IPS-20b (cell line): ENCODE data around the gene CALCOCO1.
A peak's percentile ranks its signal among the peaks of the same experiment; 100 is the strongest.

Experiments
- H3K27ac ChIP-seq: one replicate; pipeline ENCODE4 v1.5.1; 2013; ENCODE audit warnings: low read length
- H3K27me3 ChIP-seq: 2 replicates; pipeline ENCODE4 v1.6.1; 2013; ENCODE audit warnings: mild to moderate bottlenecking, low read length, inconsistent platforms; ENCODE audit not compliant: insufficient read depth
- H3K36me3 ChIP-seq: 2 replicates; pipeline ENCODE4 v1.6.1; 2013; ENCODE audit warnings: low read depth, mild to moderate bottlenecking, inconsistent platforms, low read length, moderate library complexity; ENCODE audit not compliant: insufficient read depth
- H3K4me1 ChIP-seq: 2 replicates; pipeline ENCODE4 v1.6.1; 2013; ENCODE audit warnings: mild to moderate bottlenecking, control low read depth, inconsistent platforms, low read length, moderate library complexity; ENCODE audit not compliant: insufficient read depth
- H3K4me3 ChIP-seq: 2 replicates; pipeline ENCODE4 v1.5.1; 2013; ENCODE audit warnings: mild to moderate bottlenecking, low read length, inconsistent platforms
- H3K9ac ChIP-seq: 2 replicates; pipeline ENCODE4 v1.6.1; 2013; ENCODE audit warnings: low read depth, mild to moderate bottlenecking, inconsistent platforms, low read length, moderate library complexity
- H3K9me3 ChIP-seq: 2 replicates; pipeline ENCODE4 v1.6.1; 2013; ENCODE audit warnings: mild to moderate bottlenecking, low read depth, low read length, inconsistent platforms; ENCODE audit not compliant: insufficient read depth

Gene CALCOCO1

DNA sequence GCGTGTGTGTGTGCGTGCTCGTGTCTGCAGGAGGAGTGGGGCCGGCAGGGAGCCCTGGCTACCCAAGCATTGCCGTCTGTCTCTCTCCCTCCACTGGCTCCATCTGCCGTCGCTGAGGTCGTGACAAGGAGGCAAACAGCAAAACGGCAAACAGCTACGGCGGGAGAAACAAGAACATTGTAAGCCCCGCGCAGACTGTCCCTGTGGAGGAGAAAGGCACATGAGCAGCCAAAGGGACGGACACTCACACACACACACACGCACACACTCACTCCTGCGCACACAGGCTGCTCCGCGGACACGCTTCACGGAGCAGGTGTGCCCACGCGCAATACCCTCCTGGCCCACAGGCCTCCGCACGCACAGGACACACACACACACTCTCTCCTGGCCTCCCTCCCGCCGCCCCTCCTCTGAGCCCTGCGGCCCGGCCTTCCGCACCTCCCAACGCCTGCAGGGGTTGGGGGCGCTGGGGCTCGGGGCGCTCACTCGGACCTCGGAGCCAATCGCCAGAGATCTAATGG lies 23.6 kb upstream of the CALCOCO1 start:
- Histone ChIP-seq H3K9me3 (no peaks in the 10 kb centered on the region), H3K27ac (no peak overlapping the region), H3K4me3 (peak overlapping the region; percentile 71), H3K27me3 (peaks cover 98% of the 10 kb centered on the region), H3K9ac (no peak overlapping the region), H3K4me1 (peaks cover 21% of the 10 kb centered on the region), H3K36me3 (no peaks in the 10 kb centered on the region)

- H3K27me3 ChIP-seq = peaks cover 98% of the 10 kb centered on the region
- peaks cover 14% of the 10 kb centered on the region for H3K4me1 ChIP-seq
- no peak overlapping the region for H3K27ac ChIP-seq
- no peak overlapping the region for H3K9ac ChIP-seq
- H3K9me3 ChIP-seq = no peaks in the 10 kb centered on the region
- no peaks in the 10 kb centered on the region for H3K36me3 ChIP-seq
- peak overlapping the region; percentile 71; the same call in 1 of the 2 replicates for H3K4me3 ChIP-seq
Measured at GRCh38 chr12:53749986-53750811, 22.9 kb upstream of the CALCOCO1 start.

DNA sequence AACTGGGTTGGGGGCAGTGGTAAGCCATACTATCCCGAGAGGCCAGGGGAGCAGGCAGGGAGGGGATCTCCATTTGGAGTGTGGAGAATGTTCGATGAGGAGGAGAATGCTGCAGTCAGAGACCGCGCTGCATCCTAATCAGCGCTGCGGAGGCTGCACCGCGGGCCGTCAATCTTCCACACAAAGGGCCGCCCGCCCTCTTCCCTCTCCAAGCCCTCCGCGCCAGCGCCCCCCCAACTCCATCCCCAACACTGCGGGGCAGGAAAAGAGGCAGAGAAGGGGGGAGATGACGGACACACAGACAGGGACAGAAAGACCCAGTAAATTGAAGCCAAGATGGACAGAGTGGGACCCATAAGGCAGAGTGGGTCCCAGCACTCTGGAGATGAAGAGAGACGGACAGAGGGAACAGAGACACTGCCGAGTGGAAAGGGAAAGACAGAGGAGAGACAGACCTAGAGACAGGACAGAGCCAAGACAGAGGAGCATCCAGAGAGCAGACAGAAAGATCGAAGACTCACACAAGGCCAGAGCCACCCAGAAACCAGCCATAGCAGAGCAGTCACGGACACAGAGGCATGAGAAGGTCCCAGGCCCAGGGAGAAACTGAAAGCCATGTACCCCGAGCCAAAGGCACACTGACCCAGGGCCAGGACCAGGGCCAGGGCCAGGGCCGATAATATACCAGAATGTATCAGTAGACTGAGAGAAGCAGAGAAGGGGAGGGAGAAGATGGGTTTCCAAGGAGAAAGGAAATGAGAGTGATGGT lies 21.0 kb upstream of the CALCOCO1 start:
- H3K4me3 ChIP-seq = no peak overlapping the region
- no peaks in the 10 kb centered on the region for H3K9me3 ChIP-seq
- peaks cover 6% of the 10 kb centered on the region for H3K4me1 ChIP-seq
- no peak overlapping the region for H3K27ac ChIP-seq
- H3K27me3 ChIP-seq = peaks cover 98% of the 10 kb centered on the region
- no peak overlapping the region for H3K9ac ChIP-seq
- H3K36me3 ChIP-seq = no peaks in the 10 kb centered on the region

GRCh38 chr12:53747095-53747494 lies 19.8 kb upstream of the CALCOCO1 start:
- peaks cover 98% of the 10 kb centered on the region for H3K27me3 ChIP-seq
- H3K9ac ChIP-seq = no peak overlapping the region
- H3K4me3 ChIP-seq = no peak overlapping the region
- H3K4me1 ChIP-seq = peaks cover 6% of the 10 kb centered on the region
- no peaks in the 10 kb centered on the region for H3K36me3 ChIP-seq
- H3K9me3 ChIP-seq = no peaks in the 10 kb centered on the region
- no peak overlapping the region for H3K27ac ChIP-seq

GRCh38 chr12:53746592-53747092 lies 19.4 kb upstream of the CALCOCO1 start:
- Histone ChIP-seq H3K4me1 (peaks cover 6% of the 10 kb centered on the region), H3K9me3 (no peaks in the 10 kb centered on the region), H3K27ac (no peak overlapping the region), H3K9ac (no peak overlapping the region), H3K4me3 (no peak overlapping the region), H3K36me3 (no peaks in the 10 kb centered on the region), H3K27me3 (peaks cover 97% of the 10 kb centered on the region)

- Histone ChIP-seq H3K27ac (no peak overlapping the region), H3K9me3 (no peaks in the 10 kb centered on the region), H3K36me3 (no peaks in the 10 kb centered on the region), H3K4me3 (no peak overlapping the region), H3K27me3 (peaks cover 97% of the 10 kb centered on the region), H3K4me1 (peaks cover 6% of the 10 kb centered on the region), H3K9ac (no peak overlapping the region)
Measured at GRCh38 chr12:53744751-53745150, 17.5 kb upstream of the CALCOCO1 start.

DNA sequence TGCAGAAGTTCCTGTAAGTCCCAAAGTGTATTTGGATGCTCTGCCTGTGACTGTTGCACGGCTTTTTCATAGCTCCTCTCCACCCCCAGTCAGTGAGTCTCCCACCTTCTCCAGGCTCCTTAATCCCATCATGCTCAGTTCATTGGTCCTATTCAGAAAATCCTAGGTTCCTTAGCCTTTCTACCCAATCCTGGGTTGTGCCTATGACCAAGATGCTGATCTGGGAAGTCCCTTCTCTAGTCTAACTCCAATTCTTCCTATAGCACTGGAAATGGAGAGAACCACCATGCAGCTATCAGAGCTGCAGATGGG lies 16.8 kb upstream of the CALCOCO1 start:
- Histone ChIP-seq H3K4me1 (peaks cover 6% of the 10 kb centered on the region), H3K27me3 (peaks cover 97% of the 10 kb centered on the region), H3K9me3 (no peaks in the 10 kb centered on the region), H3K9ac (no peak overlapping the region), H3K36me3 (no peaks in the 10 kb centered on the region), H3K27ac (no peak overlapping the region), H3K4me3 (no peak overlapping the region)

DNA sequence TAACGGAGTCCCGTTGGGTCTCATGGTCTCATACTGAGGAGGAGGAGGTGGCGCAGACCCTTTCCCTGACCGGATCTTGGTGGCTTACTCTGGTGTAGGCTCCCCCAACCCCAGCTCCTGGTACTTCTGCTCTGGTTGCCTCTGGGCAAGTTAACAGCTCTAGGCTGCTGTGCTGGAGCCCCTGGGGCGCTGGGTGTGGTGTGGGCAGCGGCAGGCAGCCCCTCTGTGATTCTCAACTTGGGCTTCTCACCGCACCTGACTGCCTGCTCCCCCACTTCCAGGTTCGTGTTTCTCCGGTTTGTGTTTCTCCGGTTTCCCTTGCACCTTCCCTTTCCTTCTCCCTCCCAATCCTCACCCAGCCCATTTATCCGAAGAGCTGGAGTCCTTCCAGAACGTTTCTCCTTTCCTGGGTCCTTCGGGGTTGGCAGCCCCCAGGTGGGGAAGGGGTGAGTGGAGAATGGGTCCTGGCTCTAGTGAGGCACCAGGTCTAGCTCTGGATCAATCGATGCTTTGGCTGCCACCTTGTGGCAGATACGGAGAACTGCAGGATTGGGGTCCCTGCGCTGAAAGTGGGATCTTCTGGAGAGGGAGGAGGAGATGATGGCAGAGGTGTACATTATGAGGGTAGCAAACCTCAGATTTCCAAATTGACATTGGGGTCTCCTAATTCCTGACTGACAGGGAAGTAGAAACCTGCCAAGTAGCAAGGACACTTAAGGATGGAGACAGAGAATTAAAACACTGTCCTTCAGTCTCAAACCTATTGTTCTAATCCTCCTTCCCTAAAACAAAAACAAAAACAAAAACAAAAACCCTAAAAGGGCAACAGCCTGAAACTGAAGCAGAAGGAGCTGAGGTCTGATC lies 16.2 kb upstream of the CALCOCO1 start:
- Histone ChIP-seq H3K4me1 (peaks cover 6% of the 10 kb centered on the region), H3K9ac (no peak overlapping the region), H3K27ac (no peak overlapping the region), H3K9me3 (no peaks in the 10 kb centered on the region), H3K4me3 (peak overlapping the region; percentile 42; the same call in 1 of the 2 replicates), H3K36me3 (no peaks in the 10 kb centered on the region), H3K27me3 (peaks cover 97% of the 10 kb centered on the region)

DNA sequence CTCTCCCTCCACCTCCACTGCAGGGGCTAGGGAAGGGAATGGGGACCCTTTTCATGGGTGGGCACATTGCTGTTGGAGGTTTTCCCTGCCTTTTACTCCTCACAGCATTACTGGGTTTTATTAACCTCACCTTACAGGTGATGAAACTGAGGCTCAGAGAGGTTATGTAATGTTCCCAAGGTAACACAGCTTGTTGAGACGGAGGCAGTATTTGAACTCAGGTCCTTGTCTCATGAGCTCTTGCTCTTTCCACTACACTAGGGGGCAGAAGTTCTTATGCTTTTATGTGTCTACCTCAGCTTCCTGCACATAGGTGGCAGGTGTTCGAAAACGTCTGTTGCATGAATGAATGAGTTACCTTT lies 12.9 kb upstream of the CALCOCO1 start:
- H3K4me3 ChIP-seq = peak overlapping the region; percentile 49; the same call in 1 of the 2 replicates
- peaks cover 98% of the 10 kb centered on the region for H3K27me3 ChIP-seq

DNA sequence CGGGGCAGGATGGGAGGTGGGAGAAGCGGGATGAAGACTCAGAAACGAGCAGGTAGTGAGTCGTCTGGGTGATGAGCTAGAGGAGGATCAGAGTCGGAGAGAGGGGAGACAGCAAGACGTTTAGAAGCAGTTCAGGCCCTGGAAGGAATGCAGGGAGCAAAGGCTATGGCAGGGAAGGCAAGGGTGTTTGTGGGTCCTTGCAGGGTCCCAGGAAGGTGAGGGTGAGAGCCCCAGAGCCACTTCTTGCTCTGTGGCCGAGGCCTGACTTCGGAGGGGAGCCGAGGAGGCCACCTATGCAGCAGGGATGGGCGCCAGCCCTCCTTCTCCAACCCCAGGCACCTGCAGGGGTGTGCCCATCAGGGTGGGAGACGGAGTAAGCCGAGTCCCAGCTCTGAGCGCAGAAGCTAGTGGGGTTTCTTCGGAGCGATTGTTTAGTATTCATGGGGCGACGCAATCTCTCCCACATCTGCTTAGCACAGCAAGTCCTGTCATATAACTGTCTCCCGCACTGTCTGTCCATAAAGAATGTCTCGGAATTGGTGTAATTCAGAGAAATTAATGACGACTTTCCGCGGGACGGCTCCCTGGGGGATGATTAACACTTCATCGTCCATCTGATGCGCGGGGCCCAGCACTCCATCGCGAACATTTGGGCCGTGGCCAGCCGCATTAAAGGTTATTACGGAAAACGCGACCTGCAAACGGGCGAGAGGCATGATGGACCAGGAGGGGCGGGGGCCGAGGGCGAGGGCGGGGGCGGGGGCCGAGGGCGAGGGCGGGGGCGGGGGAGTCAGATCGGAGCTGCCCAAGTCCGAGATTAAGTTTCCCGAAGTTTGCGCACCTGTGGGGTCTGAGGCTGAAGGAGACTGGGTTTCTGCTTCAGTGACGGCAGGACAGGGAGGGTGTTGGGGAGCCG lies 12.2 kb upstream of the CALCOCO1 start:
- H3K9ac ChIP-seq = no peak overlapping the region
- H3K4me1 ChIP-seq = 0 out of 2 replicates have a peak, but pooled peaks cover 3% of the 10 kb centered on the region
- no peaks in the 10 kb centered on the region for H3K36me3 ChIP-seq
- no peaks in the 10 kb centered on the region for H3K9me3 ChIP-seq
- peak overlapping the region; percentile 83 for H3K4me3 ChIP-seq
- H3K27ac ChIP-seq = no peak overlapping the region
- H3K27me3 ChIP-seq = peaks cover 98% of the 10 kb centered on the region

More for the DNA sequence above, 12.9 kb upstream of the CALCOCO1 start:
- Histone ChIP-seq H3K4me1 (0 out of 2 replicates have a peak, but pooled peaks cover 3% of the 10 kb centered on the region), H3K36me3 (no peaks in the 10 kb centered on the region), H3K9ac (no peak overlapping the region), H3K27ac (no peak overlapping the region), H3K9me3 (no peaks in the 10 kb centered on the region)
